Measurements from ENCODE around the gene LBHD2. TPM values are rescaled to one million over a fixed set of nuclear protein-coding genes. Genes with fewer than 3 reads are reported as not detected.

Gene LBHD2
- total RNA-seq, 1 experiment from 2014 or later = not detected

DNA sequence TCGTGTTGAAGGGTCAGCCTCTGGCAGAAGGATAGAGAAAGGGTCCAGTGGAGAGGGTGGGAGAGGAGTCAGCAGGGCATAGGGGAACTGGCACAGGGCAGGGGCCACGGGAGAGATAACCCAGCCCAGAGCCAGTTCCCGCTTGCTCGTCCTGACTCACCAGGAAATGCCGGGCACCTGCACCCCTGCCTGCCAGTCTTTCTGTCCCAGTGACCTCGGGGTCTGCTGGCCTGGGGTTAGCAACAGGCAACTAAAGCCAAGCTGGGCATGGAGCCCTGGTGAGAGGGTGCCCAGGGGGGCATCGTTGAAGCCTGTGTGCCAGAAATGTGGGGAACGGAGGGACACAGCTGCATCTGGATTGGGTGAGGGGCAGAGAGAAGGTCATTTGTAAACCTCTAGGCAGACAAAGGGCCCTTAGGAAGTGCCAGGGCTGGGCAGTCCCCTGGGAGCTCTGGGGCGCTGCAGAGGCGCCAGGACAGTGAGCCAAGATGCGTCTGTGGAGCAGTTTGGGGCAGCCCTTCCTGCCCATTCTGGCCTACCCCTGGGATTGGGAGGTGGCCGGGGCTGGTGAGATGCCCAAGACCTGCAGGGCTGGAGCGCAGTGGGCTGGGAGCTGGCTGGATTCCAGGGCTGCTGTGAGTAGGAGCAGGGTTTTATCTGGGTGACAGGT, 44.8 kb downstream of the LBHD2 start (continued):
- TF ChIP-seq, protein P1, sequence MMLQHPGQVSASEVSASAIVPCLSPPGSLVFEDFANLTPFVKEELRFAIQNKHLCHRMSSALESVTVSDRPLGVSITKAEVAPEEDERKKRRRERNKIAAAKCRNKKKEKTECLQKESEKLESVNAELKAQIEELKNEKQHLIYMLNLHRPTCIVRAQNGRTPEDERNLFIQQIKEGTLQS (IDR thresholded peaks at IDR 0.05) = no peak
- TF ChIP-seq EZH2 (IDR thresholded peaks at IDR 0.05) (no peak), CEBPB (IDR thresholded peaks at IDR 0.05; ENCODE audit: low read depth) (no peak), RAD21 (IDR thresholded peaks at IDR 0.05; ENCODE audit: low read depth) (no peak), ELF1 (IDR thresholded peaks at IDR 0.05; ENCODE audit: borderline replicate concordance, low read depth) (no peak), CBX3 (IDR thresholded peaks at IDR 0.05; ENCODE audit: low read depth) (no peak), ZFX (IDR thresholded peaks at IDR 0.05) (no peak)
- TF ChIP-seq, protein P2, sequence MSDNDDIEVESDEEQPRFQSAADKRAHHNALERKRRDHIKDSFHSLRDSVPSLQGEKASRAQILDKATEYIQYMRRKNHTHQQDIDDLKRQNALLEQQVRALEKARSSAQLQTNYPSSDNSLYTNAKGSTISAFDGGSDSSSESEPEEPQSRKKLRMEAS (IDR thresholded peaks at IDR 0.05) = no peak

DNA sequence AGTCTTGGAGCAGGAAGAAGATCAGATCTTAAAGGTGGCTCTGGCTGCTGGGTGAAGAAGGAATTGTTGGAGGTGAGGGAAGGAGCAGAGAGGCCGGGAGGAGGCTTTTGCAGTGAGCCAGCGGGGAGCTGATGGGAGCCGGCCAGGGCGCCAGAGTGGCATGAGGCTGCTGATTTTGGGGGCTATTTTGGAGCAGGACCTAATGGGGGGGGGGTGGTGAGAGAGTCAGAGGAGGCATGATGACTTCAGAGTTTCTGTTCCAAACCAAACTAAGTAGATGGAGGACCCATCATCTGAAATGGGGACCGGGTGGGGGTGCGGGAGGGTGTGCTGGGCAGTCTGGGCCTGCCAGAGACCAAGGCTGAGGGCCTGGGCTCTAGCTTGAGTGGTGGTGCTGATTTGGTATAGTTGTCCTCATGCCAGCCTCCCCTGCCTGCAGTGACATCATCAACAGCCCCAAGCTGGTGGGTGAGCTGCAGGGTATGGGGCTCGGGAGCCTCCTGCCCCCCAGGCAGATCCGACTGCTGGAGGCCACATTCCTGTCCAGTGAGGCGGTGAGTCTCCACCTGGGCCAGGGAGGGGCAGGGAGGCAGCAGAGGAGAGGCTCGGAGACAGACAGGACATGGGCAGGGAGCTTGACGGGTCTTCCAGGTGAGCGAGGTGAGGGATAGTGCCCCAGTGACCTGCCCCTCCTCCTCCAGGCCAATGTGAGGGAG, 45.4 kb downstream of the LBHD2 start:
- ChIA-PET CTCF (interaction anchor here (1.8 to 3.1 kb wide), 2 partner anchors 11 to 25 kb away, joined by 7 to 9 read pairs; no protein-coding TSS in a partner anchor), POLR2A (no interaction called here), RAD21 (ENCODE audit: low non-redundant PET in 1 of 2, low total read pairs in 2 of 2, uncharacterized antibody in 2 of 2, unreplicated experiment in 2 of 2) (interaction anchor here (0.6 to 1.3 kb wide), 2 partner anchors 25 to 55 kb away, joined by 3 read pairs; no protein-coding TSS in a partner anchor)
- ATAC-seq (peak; percentile 8; the same call in 1 of the 2 replicates), DNase-seq (ENCODE audit: low read depth, low spot score) (no peak)
- intact Hi-C loops (cut with micrococcal nuclease) = no loop called here
- TF ChIP-seq, protein P2 (IDR thresholded peaks at IDR 0.05) = no peak
- no peak for TF ChIP-seq CEBPB (IDR thresholded peaks at IDR 0.05; ENCODE audit: low read depth)
- no peak for TF ChIP-seq RAD21 (IDR thresholded peaks at IDR 0.05; ENCODE audit: low read depth)
- no peak for TF ChIP-seq TCF7L2 (IDR thresholded peaks at IDR 0.05; ENCODE audit: borderline replicate concordance, extremely low read depth, insufficient read depth, insufficient read length)
- no peak for TF ChIP-seq POLR2A (IDR thresholded peaks at IDR 0.05; ENCODE audit: borderline replicate concordance, extremely low read depth, insufficient read depth, insufficient read length)
- TF ChIP-seq SRF (IDR thresholded peaks at IDR 0.05; ENCODE audit: low read depth) = no peak
- TF ChIP-seq ZFX (IDR thresholded peaks at IDR 0.05) = no peak
- TF ChIP-seq, protein P1 (IDR thresholded peaks at IDR 0.05) = no peak
- TF ChIP-seq CBX3 (IDR thresholded peaks at IDR 0.05; ENCODE audit: low read depth) = no peak
- TF ChIP-seq, protein P3, sequence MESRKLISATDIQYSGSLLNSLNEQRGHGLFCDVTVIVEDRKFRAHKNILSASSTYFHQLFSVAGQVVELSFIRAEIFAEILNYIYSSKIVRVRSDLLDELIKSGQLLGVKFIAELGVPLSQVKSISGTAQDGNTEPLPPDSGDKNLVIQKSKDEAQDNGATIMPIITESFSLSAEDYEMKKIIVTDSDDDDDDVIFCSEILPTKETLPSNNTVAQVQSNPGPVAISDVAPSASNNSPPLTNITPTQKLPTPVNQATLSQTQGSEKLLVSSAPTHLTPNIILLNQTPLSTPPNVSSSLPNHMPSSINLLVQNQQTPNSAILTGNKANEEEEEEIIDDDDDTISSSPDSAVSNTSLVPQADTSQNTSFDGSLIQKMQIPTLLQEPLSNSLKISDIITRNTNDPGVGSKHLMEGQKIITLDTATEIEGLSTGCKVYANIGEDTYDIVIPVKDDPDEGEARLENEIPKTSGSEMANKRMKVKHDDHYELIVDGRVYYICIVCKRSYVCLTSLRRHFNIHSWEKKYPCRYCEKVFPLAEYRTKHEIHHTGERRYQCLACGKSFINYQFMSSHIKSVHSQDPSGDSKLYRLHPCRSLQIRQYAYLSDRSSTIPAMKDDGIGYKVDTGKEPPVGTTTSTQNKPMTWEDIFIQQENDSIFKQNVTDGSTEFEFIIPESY (IDR thresholded peaks at IDR 0.05; ENCODE audit: extremely low read depth, insufficient replicate concordance, low read length) = no peak
- TF ChIP-seq POLR2AphosphoS5 (IDR thresholded peaks at IDR 0.05; ENCODE audit: low read depth, low read length) = no peak
- TF ChIP-seq JUND (IDR thresholded peaks at IDR 0.05) = no peak
- TF ChIP-seq, protein P4, sequence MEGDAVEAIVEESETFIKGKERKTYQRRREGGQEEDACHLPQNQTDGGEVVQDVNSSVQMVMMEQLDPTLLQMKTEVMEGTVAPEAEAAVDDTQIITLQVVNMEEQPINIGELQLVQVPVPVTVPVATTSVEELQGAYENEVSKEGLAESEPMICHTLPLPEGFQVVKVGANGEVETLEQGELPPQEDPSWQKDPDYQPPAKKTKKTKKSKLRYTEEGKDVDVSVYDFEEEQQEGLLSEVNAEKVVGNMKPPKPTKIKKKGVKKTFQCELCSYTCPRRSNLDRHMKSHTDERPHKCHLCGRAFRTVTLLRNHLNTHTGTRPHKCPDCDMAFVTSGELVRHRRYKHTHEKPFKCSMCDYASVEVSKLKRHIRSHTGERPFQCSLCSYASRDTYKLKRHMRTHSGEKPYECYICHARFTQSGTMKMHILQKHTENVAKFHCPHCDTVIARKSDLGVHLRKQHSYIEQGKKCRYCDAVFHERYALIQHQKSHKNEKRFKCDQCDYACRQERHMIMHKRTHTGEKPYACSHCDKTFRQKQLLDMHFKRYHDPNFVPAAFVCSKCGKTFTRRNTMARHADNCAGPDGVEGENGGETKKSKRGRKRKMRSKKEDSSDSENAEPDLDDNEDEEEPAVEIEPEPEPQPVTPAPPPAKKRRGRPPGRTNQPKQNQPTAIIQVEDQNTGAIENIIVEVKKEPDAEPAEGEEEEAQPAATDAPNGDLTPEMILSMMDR (IDR thresholded peaks at IDR 0.05 in 2 of 3, conservative IDR thresholded peaks at IDR 0.05 in 1 of 3; ENCODE audit: borderline replicate concordance in 1 of 3, insufficient read depth in 1 of 3, low read depth in 2 of 3, low read length in 2 of 3) = no peak
- no peak for TF ChIP-seq FOSL1 (IDR thresholded peaks at IDR 0.05; ENCODE audit: low read depth)
- no peaks in the 10 kb centered on the region for H4K20me1 ChIP-seq (ENCODE audit: insufficient read depth)
- H3K79me2 ChIP-seq (ENCODE audit: insufficient read depth, low read length) = peaks cover 6% of the 10 kb centered on the region; the same call in 1 of the 2 replicates
- peaks cover 18 to 29% of the 10 kb centered on the region in 2 experiments for H3K4me1 ChIP-seq (ENCODE audit: control insufficient read depth in 1 of 2, insufficient read depth in 2 of 2, low read length in 2 of 2)
- BruUV-seq (replicated peaks) = no TSS peak
- H3K27ac ChIP-seq (ENCODE audit: low read depth, low read length) = peak overlapping the region; percentile 35; the same call in 1 of the 2 replicates
- no peak overlapping the region for H3K4me3 ChIP-seq (replicated peaks in 1 of 2; ENCODE audit: low read depth in 1 of 2, low read length in 2 of 2)
- H3K36me3 ChIP-seq (ENCODE audit: control insufficient read depth in 1 of 2, insufficient read depth in 2 of 2, low read length in 2 of 2) = peaks cover 7 to 18% of the 10 kb centered on the region in 2 experiments; a peak in 1 of 4 replicates
- H3K9me2 ChIP-seq (ENCODE audit: insufficient read depth) = no peaks in the 10 kb centered on the region
- no peaks in the 10 kb centered on the region for H3K27me3 ChIP-seq (ENCODE audit: insufficient read depth, low read length)
- H2AFZ ChIP-seq (ENCODE audit: low read depth, low read length, poor library complexity, severe bottlenecking) = no peak overlapping the region
- 0 out of 2 replicates have a peak overlapping the region, but pooled peaks have one; percentile 39 for H3K9ac ChIP-seq (ENCODE audit: low read length)
- H3K4me2 ChIP-seq (ENCODE audit: low read length) = peak overlapping the region; percentile 62
- no peaks in the 10 kb centered on the region for H3K9me3 ChIP-seq (ENCODE audit: control insufficient read depth in 1 of 2, insufficient read depth in 1 of 2, low read depth in 1 of 2, low read length in 2 of 2)
